ENCODE results near the gene FTSJ1.

FTSJ1 gene

DNA sequence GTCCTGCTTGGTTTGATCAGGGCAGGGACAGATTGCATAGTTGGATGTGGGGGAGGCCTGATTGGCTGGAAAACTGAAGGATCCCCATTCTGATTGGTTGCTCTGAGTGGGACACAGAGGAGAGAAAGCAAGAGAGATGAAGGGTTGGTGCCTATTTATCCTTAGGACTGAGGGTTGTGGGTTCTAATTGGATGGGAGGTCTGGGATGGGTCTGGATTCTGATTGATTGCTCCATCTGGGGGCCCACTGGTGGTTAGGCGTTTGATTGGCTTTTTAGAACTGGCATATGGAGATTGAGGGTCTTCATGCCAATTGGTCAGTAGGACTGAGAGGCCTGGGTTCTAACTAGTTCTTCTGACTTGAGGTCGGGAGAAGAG lies 45.0 kb downstream of the FTSJ1 start:
- Histone ChIP-seq H3K9me3 (ENCODE audit: insufficient read depth, low read length) (no peaks in the 10 kb centered on the region), H3K27ac (ENCODE audit: low read depth, low read length) (peak overlapping the region; percentile 82), H3K79me2 (ENCODE audit: insufficient read depth, low read length) (peaks cover 27% of the 10 kb centered on the region), H3F3A (ENCODE audit: insufficient read depth) (peaks cover 13% of the 10 kb centered on the region; the same call in 1 of the 2 replicates), H3K9ac (ENCODE audit: low read length) (peak overlapping the region; percentile 96), H3K27me3 (ENCODE audit: low read length) (no peaks in the 10 kb centered on the region), H3K36me3 (ENCODE audit: low read length) (0 out of 2 replicates have a peak, but pooled peaks cover 5% of the 10 kb centered on the region), H3K4me2 (ENCODE audit: low read depth, low read length, poor library complexity, severe bottlenecking) (peak overlapping the region; percentile 85), H3K4me3 (ENCODE audit: insufficient read depth, low read length, poor library complexity, severe bottlenecking) (peak overlapping the region; percentile 52), H3K9me2 (replicated peaks; ENCODE audit: insufficient read depth, low read length) (no peaks in the 10 kb centered on the region), H2AFZ (ENCODE audit: low read depth, low read length, severe bottlenecking) (peak overlapping the region; percentile 6), H4K20me1 (ENCODE audit: low read depth, low read length) (no peaks in the 10 kb centered on the region)
- TF ChIP-seq, protein P1, sequence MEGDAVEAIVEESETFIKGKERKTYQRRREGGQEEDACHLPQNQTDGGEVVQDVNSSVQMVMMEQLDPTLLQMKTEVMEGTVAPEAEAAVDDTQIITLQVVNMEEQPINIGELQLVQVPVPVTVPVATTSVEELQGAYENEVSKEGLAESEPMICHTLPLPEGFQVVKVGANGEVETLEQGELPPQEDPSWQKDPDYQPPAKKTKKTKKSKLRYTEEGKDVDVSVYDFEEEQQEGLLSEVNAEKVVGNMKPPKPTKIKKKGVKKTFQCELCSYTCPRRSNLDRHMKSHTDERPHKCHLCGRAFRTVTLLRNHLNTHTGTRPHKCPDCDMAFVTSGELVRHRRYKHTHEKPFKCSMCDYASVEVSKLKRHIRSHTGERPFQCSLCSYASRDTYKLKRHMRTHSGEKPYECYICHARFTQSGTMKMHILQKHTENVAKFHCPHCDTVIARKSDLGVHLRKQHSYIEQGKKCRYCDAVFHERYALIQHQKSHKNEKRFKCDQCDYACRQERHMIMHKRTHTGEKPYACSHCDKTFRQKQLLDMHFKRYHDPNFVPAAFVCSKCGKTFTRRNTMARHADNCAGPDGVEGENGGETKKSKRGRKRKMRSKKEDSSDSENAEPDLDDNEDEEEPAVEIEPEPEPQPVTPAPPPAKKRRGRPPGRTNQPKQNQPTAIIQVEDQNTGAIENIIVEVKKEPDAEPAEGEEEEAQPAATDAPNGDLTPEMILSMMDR (IDR thresholded peaks at IDR 0.05; ENCODE audit: insufficient read depth, low read length, poor library complexity, severe bottlenecking): no peak
- TF ChIP-seq EZH2phosphoT487 (conservative IDR thresholded peaks at IDR 0.05; ENCODE audit: low read length): no peak

DNA sequence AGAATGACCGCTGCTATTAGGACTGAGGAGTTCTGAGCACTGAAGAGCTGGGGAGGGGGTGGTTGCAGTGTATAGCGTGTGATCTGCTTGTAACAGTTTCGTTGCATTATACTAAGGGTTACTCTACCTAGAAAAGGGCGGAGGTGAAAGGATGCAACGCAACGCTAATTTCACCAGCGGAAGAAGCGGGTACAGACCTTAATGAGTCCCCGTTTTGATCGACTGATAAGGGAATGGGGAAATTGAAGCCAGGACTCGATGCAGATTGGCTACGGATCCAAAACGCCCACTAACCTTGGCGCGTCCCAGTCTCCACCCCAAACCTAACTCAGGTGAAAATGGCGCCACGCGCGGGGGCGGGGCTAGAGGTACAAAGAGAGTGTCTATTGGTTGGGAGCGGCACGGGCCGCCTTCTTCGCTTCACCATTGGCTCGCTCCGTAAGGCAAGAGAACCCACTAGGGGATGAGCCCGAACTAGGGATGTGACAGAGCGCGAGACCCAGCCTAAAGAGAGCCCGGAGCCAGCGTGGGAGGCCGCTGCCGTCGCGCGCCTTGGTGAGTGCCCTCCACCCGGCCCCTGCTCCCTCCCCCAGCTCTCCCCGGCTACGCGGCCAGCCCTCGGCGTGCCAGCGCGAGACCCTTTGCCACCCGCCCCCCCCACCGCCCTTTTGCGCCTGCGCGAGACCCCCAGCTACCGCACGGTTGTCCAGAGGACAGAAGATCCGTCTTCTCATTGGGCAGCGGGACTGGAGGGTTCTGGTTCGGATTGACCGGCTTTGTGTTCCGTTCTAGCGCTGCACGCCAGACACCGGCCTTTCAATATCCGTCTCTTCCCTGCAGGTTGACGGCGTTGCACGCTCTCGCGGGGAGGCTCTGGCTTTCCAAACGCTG lies 45.6 kb downstream of the FTSJ1 start, which contains the start of gene EBP:
EBP (plus strand) TSS at position 456 of the 891 bp plus-strand sequence. CDS start 1,964 bp downstream, outside the sequence.
- H3K79me2 ChIP-seq (ENCODE audit: insufficient read depth, low read length): peaks cover 27% of the 10 kb centered on the region
- no peak for TF ChIP-seq EZH2phosphoT487 (conservative IDR thresholded peaks at IDR 0.05; ENCODE audit: low read length)
- TF ChIP-seq, protein P1 (IDR thresholded peaks at IDR 0.05; ENCODE audit: insufficient read depth, low read length, poor library complexity, severe bottlenecking): no peak
- peak within 1 kb of the TSS; percentile 6 for H2AFZ ChIP-seq (ENCODE audit: low read depth, low read length, severe bottlenecking)
- peak within 1 kb of the TSS; percentile 85 for H3K4me2 ChIP-seq (ENCODE audit: low read depth, low read length, poor library complexity, severe bottlenecking)
- H3K9ac ChIP-seq (ENCODE audit: low read length): peak within 1 kb of the TSS; percentile 96
- no peaks in the 10 kb centered on the region for H3K9me3 ChIP-seq (ENCODE audit: insufficient read depth, low read length)
- no peaks in the 10 kb centered on the region for H4K20me1 ChIP-seq (ENCODE audit: low read depth, low read length)
- no peaks in the 10 kb centered on the region for H3K27me3 ChIP-seq (ENCODE audit: low read length)
- H3F3A ChIP-seq (ENCODE audit: insufficient read depth): peaks cover 13% of the 10 kb centered on the region; the same call in 1 of the 2 replicates
- 0 out of 2 replicates have a peak, but pooled peaks cover 5% of the 10 kb centered on the region for H3K36me3 ChIP-seq (ENCODE audit: low read length)
- H3K4me3 ChIP-seq (ENCODE audit: insufficient read depth, low read length, poor library complexity, severe bottlenecking): peak within 1 kb of the TSS; percentile 82
- H3K27ac ChIP-seq (ENCODE audit: low read depth, low read length): peak within 1 kb of the TSS; percentile 82
- H3K9me2 ChIP-seq (replicated peaks; ENCODE audit: insufficient read depth, low read length): no peaks in the 10 kb centered on the region

DNA sequence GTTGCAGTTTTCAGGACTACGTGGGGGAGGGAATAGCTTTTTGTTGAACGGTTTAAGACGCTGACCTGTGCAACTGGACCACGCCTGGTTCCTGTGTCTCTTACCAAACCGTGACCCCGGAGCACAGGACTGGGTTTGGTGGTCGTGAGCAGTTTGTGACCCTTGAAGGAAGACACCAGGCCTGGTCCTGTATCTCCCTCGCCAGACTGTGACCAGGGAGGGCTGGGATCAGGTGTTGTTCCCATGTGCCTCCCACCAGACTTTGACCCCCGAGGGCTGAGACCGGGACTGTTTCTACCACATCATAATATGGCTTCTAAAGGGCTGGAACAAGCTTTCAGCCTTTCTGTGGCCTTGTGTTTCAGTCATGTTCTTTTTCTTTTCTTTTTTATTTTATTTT lies 46.3 kb downstream of the FTSJ1 start:
- peak overlapping the region; percentile 96 for H3K9ac ChIP-seq (ENCODE audit: low read length)
- H3K27ac ChIP-seq (ENCODE audit: low read depth, low read length): peak overlapping the region; percentile 82
- H3K9me3 ChIP-seq (ENCODE audit: insufficient read depth, low read length): no peaks in the 10 kb centered on the region
- H3K27me3 ChIP-seq (ENCODE audit: low read length): no peaks in the 10 kb centered on the region
- 0 out of 2 replicates have a peak, but pooled peaks cover 5% of the 10 kb centered on the region for H3K36me3 ChIP-seq (ENCODE audit: low read length)
- no peaks in the 10 kb centered on the region for H3K9me2 ChIP-seq (replicated peaks; ENCODE audit: insufficient read depth, low read length)
- TF ChIP-seq, protein P1 (IDR thresholded peaks at IDR 0.05; ENCODE audit: insufficient read depth, low read length, poor library complexity, severe bottlenecking): no peak
- no peak for TF ChIP-seq EZH2phosphoT487 (conservative IDR thresholded peaks at IDR 0.05; ENCODE audit: low read length)
- H3K4me3 ChIP-seq (ENCODE audit: insufficient read depth, low read length, poor library complexity, severe bottlenecking): peak overlapping the region; percentile 82
- H4K20me1 ChIP-seq (ENCODE audit: low read depth, low read length): no peaks in the 10 kb centered on the region
- H2AFZ ChIP-seq (ENCODE audit: low read depth, low read length, severe bottlenecking): no peak overlapping the region
- H3K79me2 ChIP-seq (ENCODE audit: insufficient read depth, low read length): peaks cover 27% of the 10 kb centered on the region
- H3K4me2 ChIP-seq (ENCODE audit: low read depth, low read length, poor library complexity, severe bottlenecking): peak overlapping the region; percentile 69
- H3F3A ChIP-seq (ENCODE audit: insufficient read depth): peaks cover 13% of the 10 kb centered on the region; the same call in 1 of the 2 replicates

Data from SU-DHL-6 (cell line).